CD4-positive, alpha-beta T cell treated with Interleukin-15 for 1 hour (primary cell): Measurements from ENCODE around the gene SARDH.

Experiments
- DNase-seq: peaks from one replicate; pipeline ENCODE4 v3.0.0-alpha.2; 2020

SARDH gene

GRCh38 chr9:133664173-133665050 lies 73.7 kb downstream of the SARDH start:
- DNase-seq = no peak

GRCh38 chr9:133661846-133662540 lies 76.2 kb downstream of the SARDH start:
- no peak for DNase-seq

- DNase-seq = no peak
These were observed 78.6 kb downstream of the SARDH start for GRCh38 chr9:133659516-133659915.

- no peak for DNase-seq
These were observed 79.4 kb downstream of the SARDH start for GRCh38 chr9:133658442-133659431.

GRCh38 chr9:133657120-133657661 lies 81.0 kb downstream of the SARDH start:
- DNase-seq = no peak

GRCh38 chr9:133656211-133657119 lies 81.7 kb downstream of the SARDH start:
- peak; percentile 31 for DNase-seq

GRCh38 chr9:133655701-133656100 lies 82.5 kb downstream of the SARDH start:
- DNase-seq = no peak

- DNase-seq = no peak
These were observed 83.2 kb downstream of the SARDH start for GRCh38 chr9:133654736-133655657.

- DNase-seq = no peak
These were observed 84.5 kb downstream of the SARDH start for GRCh38 chr9:133653638-133654037.

- no peak for DNase-seq
These were observed 88.1 kb downstream of the SARDH start for GRCh38 chr9:133650026-133650425.

- no peak for DNase-seq
These were observed 89.0 kb downstream of the SARDH start for GRCh38 chr9:133649194-133649593.

GRCh38 chr9:133647765-133648469 lies 90.2 kb downstream of the SARDH start:
- DNase-seq = no peak

GRCh38 chr9:133647148-133647547 lies 91.0 kb downstream of the SARDH start:
- no peak for DNase-seq

- no peak for DNase-seq
These were observed 93.0 kb downstream of the SARDH start for GRCh38 chr9:133645021-133645765.

GRCh38 chr9:133643978-133644760 lies 94.0 kb downstream of the SARDH start:
- DNase-seq = no peak

GRCh38 chr9:133643362-133643755 lies 94.8 kb downstream of the SARDH start:
- no peak for DNase-seq

- no peak for DNase-seq
These were observed 95.3 kb downstream of the SARDH start for GRCh38 chr9:133642708-133643361.
